Fibroblast of lung (primary cell): ENCODE data around the gene CCDC187.
"Not testable (repeated sequence)": the region's sequence is repeated elsewhere in the genome, so short reads cannot be mapped to it uniquely, and the experiment has no call there.

Source experiments
- CTCF ChIP-seq, 2 donors: IDR thresholded peaks in 1 of 2; conservative IDR thresholded peaks in 1 of 2; 1 replicate in 1 of 2; 2 replicates in 1 of 2; pipeline ENCODE4 v1.5.1; 2011 to 2012; ENCODE audit warnings: low read length in 2 of 2, control low read depth in 1 of 2, inconsistent platforms in 1 of 2, low read depth in 1 of 2, mild to moderate bottlenecking in 1 of 2
- EZH2 ChIP-seq: IDR thresholded peaks from 2 replicates; pipeline ENCODE4 v1.5.1; 2012; ENCODE audit warnings: low read length, control low read depth, mild to moderate bottlenecking; ENCODE audit errors: missing control alignments

GRCh38 chr9:136351868-136352267 is 48.0 kb upstream of the CCDC187 start:
- TF ChIP-seq CTCF (conservative IDR thresholded peaks at IDR 0.05 in 1 of 2, IDR thresholded peaks at IDR 0.05 in 1 of 2; ENCODE audit: low read depth in 1 of 2, low read length in 2 of 2); EZH2: not testable (repeated sequence)
